ENCODE results near the gene NDST3.
A peak's percentile ranks its signal among the peaks of the same experiment; 100 is the strongest.
"Not testable (repeated sequence)": the region's sequence is repeated elsewhere in the genome, so short reads cannot be mapped to it uniquely, and the experiment has no call there.

NDST3 gene

GRCh38 chr4:118273642-118274041, 239.4 kb downstream of the NDST3 start:
- DNase-seq (ENCODE audit: low spot score), result no peak

- no peak for DNase-seq (ENCODE audit: low spot score)
Observed at GRCh38 chr4:118276580-118276979, 242.3 kb downstream of the NDST3 start.

GRCh38 chr4:118277243-118277642, 243.0 kb downstream of the NDST3 start:
- peak; percentile 19 for DNase-seq (ENCODE audit: low spot score)

- DNase-seq (ENCODE audit: low spot score), result peak; percentile 97
Observed at GRCh38 chr4:118278473-118279274, 244.4 kb downstream of the NDST3 start.

- DNase-seq (ENCODE audit: low spot score), result no peak
Observed at GRCh38 chr4:118279328-118279727, 245.0 kb downstream of the NDST3 start.

- DNase-seq (ENCODE audit: low spot score), result peak; percentile 46
Observed at GRCh38 chr4:118279920-118280432, 245.7 kb downstream of the NDST3 start.

- DNase-seq (ENCODE audit: low spot score), result peak; percentile 67
Observed at GRCh38 chr4:118280501-118281218, 246.4 kb downstream of the NDST3 start.

- no peak for DNase-seq (ENCODE audit: low spot score)
Observed at GRCh38 chr4:118281611-118282442, 247.5 kb downstream of the NDST3 start.

GRCh38 chr4:118282692-118283091, 248.4 kb downstream of the NDST3 start:
- DNase-seq (ENCODE audit: low spot score), result peak; percentile 22

GRCh38 chr4:118284169-118284568, 249.9 kb downstream of the NDST3 start:
- DNase-seq (ENCODE audit: low spot score), result no peak

- no peak for DNase-seq (ENCODE audit: low spot score)
Observed at GRCh38 chr4:118285931-118286330, 251.6 kb downstream of the NDST3 start.

GRCh38 chr4:118286685-118287084, 252.4 kb downstream of the NDST3 start:
- no peak for DNase-seq (ENCODE audit: low spot score)

- DNase-seq (ENCODE audit: low spot score), result no peak
Observed at GRCh38 chr4:118287711-118288451, 253.6 kb downstream of the NDST3 start.

GRCh38 chr4:118289794-118290193, 255.5 kb downstream of the NDST3 start:
- DNase-seq (ENCODE audit: low spot score), result no peak

GRCh38 chr4:118290951-118291350, 256.7 kb downstream of the NDST3 start:
- DNase-seq (ENCODE audit: low spot score), result no peak

- no peak for DNase-seq (ENCODE audit: low spot score)
Observed at GRCh38 chr4:118296729-118297128, 262.4 kb downstream of the NDST3 start.

- not testable (repeated sequence) for DNase-seq (ENCODE audit: low spot score)
Observed at GRCh38 chr4:118299619-118300018, 265.3 kb downstream of the NDST3 start.

- DNase-seq (ENCODE audit: low spot score), result no peak
Observed at GRCh38 chr4:118307643-118308042, 273.4 kb downstream of the NDST3 start.
